HepG2 (cell line): ENCODE results near the gene PRKCI. TPM values are rescaled to one million over a fixed set of nuclear protein-coding genes. Genes with fewer than 3 reads are reported as not detected.

Experiments
- HOXA9 ChIP-seq: sonication (generic); formaldehyde crosslinking; IDR thresholded peaks from 2 replicates; pipeline ENCODE4 v1.8.1; 2022; ENCODE audit warnings: missing genetic modification reagents, mild to moderate bottlenecking, moderate library complexity, borderline replicate concordance
- JUNB ChIP-seq: sonication (generic); formaldehyde crosslinking; IDR thresholded peaks from 2 replicates; pipeline ENCODE4 v1.8.0; 2022; ENCODE audit warnings: missing genetic modification reagents, mild to moderate bottlenecking, borderline replicate concordance
- KDM2A ChIP-seq: sonication (generic); formaldehyde crosslinking; IDR thresholded peaks from 2 replicates; pipeline ENCODE4 v1.4.0; 2020; ENCODE audit warnings: low read depth, missing genetic modification reagents, borderline replicate concordance
- TAF1 ChIP-seq: sonication (generic); formaldehyde crosslinking; IDR thresholded peaks from 2 replicates; pipeline ENCODE4 v1.4.0; 2020; ENCODE audit warnings: missing genetic modification reagents
- XRCC5 ChIP-seq: fragments of 200-400 bp; formaldehyde crosslinking; optimal IDR thresholded peaks from 2 replicates; pipeline ENCODE3; 2017; ENCODE audit warnings: mild to moderate bottlenecking, low read length
- ZBTB20 ChIP-seq: sonication (generic); formaldehyde crosslinking; IDR thresholded peaks from 2 replicates; pipeline ENCODE4 v1.8.1; 2023; ENCODE audit warnings: missing genetic modification reagents, low read depth, mild to moderate bottlenecking, borderline replicate concordance
- ZBTB21 ChIP-seq: sonication (generic); formaldehyde crosslinking; IDR thresholded peaks from 2 replicates; pipeline ENCODE4 v1.4.0; 2020; ENCODE audit warnings: missing genetic modification reagents
- ZNF17 ChIP-seq: sonication (generic); formaldehyde crosslinking; IDR thresholded peaks from 2 replicates; pipeline ENCODE4 v1.5.0; 2020; ENCODE audit warnings: mild to moderate bottlenecking, missing genetic modification reagents
- polyA plus RNA-seq, 8 experiments: library from polyadenylated mRNA; depleted of rRNA in 3 of 8; stranded (reverse) in 7 of 8; unstranded in 1 of 8; fragments of >200 nt; fragmentation: Illumina TruSeq in 4 of 8; extraction: Trizol in 4 of 8; gene quantifications; 2 replicates each; pipeline versions ENCODE4 v1.2.1 to v1.2.3, GENCODE V29; 2011 to 2016; ENCODE audit warnings: low read depth in 4 of 8, missing spikeins in 1 of 8, mixed read lengths in 1 of 8; ENCODE audit not compliant: insufficient read depth in 1 of 8
- total RNA-seq, 5 experiments: library from RNA; depleted of rRNA; stranded (reverse); fragments of >200 nt; fragmentation: Illumina TruSeq; extraction: Trizol; gene quantifications; 2 replicates each; pipeline ENCODE4 v1.2.3, GENCODE V29; 2016; ENCODE audit warnings: low read depth in 1 of 5
- TF ChIP-seq, protein P1 (sequence below): sonication (generic); formaldehyde crosslinking; IDR thresholded peaks from 2 replicates; pipeline ENCODE4 v1.4.0; 2020; ENCODE audit warnings: missing genetic modification reagents
- TF ChIP-seq, protein P2 (sequence below): sonication (generic); formaldehyde crosslinking; IDR thresholded peaks from 2 replicates; pipeline ENCODE4 v1.8.1; 2023; ENCODE audit warnings: missing genetic modification reagents, mild to moderate bottlenecking, borderline replicate concordance
- TF ChIP-seq, protein P3 (sequence below): sonication (generic); formaldehyde crosslinking; IDR thresholded peaks from 2 replicates; pipeline ENCODE4 v1.5.0; 2020; ENCODE audit warnings: missing genetic modification reagents, mild to moderate bottlenecking, borderline replicate concordance
- TF ChIP-seq, protein P4 (sequence below): sonication (generic); formaldehyde crosslinking; IDR thresholded peaks from 2 replicates; pipeline ENCODE4 v1.4.0; 2020; ENCODE audit warnings: missing genetic modification reagents

Gene PRKCI
- total and polyA plus RNA-seq, 2 of the 13 experiments (the other 11 are each of a cell fraction or from before 2014, with no cell fraction given) = 17.2 to 30.4 TPM

DNA sequence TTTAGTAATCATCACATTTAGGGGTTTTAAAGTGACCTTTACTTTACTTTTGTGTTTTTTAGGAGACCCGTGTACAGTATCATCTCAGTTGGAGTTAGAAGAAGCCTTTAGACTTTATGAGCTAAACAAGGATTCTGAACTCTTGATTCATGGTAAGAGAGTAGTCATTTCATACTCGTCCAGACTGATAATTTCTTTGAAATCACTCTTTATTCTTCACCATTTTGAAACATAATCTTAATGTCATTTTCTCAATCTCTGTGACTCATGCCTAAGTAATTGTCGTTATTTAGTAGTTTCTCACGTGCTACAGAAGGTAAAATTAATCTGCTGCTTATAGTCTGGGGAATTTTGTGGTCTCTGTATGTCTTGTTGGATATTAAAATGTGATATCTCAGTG is 37.7 kb downstream of the PRKCI start (continued):
- no peak for TF ChIP-seq ZBTB21 (CRISPR knock-in tag)
- no peak for TF ChIP-seq ZNF17 (CRISPR knock-in tag)
- TF ChIP-seq, protein P1, sequence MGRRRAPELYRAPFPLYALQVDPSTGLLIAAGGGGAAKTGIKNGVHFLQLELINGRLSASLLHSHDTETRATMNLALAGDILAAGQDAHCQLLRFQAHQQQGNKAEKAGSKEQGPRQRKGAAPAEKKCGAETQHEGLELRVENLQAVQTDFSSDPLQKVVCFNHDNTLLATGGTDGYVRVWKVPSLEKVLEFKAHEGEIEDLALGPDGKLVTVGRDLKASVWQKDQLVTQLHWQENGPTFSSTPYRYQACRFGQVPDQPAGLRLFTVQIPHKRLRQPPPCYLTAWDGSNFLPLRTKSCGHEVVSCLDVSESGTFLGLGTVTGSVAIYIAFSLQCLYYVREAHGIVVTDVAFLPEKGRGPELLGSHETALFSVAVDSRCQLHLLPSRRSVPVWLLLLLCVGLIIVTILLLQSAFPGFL (CRISPR knock-in tag) = no peak
- TF ChIP-seq, protein P2, sequence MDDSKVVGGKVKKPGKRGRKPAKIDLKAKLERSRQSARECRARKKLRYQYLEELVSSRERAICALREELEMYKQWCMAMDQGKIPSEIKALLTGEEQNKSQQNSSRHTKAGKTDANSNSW (CRISPR knock-in tag) = no peak
- no peak for TF ChIP-seq HOXA9 (CRISPR knock-in tag)
- no peak for TF ChIP-seq XRCC5
- TF ChIP-seq KDM2A = no peak
- no peak for TF ChIP-seq JUNB (CRISPR knock-in tag)
- TF ChIP-seq, protein P3, sequence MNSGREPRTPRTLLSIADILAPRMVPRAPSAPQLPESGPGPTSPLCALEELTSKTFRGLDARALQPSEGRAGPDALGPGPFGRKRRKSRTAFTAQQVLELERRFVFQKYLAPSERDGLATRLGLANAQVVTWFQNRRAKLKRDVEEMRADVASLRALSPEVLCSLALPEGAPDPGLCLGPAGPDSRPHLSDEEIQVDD (CRISPR knock-in tag) = no peak
- TF ChIP-seq, protein P4, sequence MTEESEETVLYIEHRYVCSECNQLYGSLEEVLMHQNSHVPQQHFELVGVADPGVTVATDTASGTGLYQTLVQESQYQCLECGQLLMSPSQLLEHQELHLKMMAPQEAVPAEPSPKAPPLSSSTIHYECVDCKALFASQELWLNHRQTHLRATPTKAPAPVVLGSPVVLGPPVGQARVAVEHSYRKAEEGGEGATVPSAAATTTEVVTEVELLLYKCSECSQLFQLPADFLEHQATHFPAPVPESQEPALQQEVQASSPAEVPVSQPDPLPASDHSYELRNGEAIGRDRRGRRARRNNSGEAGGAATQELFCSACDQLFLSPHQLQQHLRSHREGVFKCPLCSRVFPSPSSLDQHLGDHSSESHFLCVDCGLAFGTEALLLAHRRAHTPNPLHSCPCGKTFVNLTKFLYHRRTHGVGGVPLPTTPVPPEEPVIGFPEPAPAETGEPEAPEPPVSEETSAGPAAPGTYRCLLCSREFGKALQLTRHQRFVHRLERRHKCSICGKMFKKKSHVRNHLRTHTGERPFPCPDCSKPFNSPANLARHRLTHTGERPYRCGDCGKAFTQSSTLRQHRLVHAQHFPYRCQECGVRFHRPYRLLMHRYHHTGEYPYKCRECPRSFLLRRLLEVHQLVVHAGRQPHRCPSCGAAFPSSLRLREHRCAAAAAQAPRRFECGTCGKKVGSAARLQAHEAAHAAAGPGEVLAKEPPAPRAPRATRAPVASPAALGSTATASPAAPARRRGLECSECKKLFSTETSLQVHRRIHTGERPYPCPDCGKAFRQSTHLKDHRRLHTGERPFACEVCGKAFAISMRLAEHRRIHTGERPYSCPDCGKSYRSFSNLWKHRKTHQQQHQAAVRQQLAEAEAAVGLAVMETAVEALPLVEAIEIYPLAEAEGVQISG (CRISPR knock-in tag) = no peak
- TF ChIP-seq ZBTB20 = no peak
- no peak for TF ChIP-seq TAF1 (CRISPR knock-in tag)
